Fibroblast of the conjunctiva (primary cell): ENCODE data around the gene DCAF11.

ENCODE experiments used
- DNase-seq: peaks from one replicate; pipeline ENCODE4 v3.0.0-alpha.2; 2010; ENCODE audit warnings: low read depth

The DCAF11 gene

DNA sequence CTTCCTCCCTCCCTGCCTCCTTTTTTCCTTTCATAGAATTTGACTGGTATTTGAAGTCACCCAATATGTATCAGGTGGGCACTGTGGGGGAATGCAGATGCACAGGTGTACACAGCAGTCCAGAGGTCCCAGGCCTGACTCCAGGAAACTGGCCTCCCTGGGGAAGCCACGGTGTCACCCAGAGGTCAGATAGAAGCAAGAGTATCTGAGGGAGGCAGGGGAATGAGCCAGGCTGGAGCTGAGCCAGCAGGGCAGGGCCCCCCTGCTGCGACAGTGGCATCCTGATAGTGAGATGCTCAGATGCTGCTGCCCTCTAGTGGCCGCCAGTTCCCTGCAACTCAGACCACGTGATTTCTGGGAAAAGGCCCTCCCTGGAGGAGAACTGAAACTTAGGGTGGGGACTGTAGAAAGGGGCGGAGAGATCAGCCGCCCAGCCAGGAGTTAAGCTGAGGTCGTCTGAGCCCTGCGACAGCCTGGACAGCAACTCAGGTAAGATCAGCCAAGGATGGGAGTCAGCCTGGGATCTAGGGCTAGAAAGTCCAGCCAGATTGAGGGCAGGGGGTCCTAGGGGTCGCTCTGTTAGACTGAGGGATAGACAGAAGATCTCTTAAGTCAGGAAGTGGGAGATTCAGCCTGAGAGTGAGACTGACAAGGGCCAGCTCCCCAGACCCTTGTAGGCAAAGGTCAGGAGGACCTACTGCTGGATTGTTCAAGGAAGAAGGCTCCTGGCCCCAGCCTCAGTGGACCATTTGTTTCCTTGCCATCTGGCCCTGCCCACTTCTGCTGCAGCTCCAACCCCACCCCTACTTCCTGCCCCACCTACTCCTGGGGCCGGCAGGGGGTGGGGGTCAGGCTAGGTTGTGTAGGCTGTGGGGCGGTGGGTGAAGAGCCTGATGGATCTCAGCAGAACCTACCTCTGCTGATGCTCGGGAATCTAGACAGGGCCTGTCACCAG lies 46.5 kb downstream of the DCAF11 start, which contains the start of gene IRF9:
Gene IRF9 (plus strand): TSS at position 416 of the 955 bp plus-strand sequence. CDS start 880 bp downstream, outside the sequence.
- DNase-seq: peak; percentile 92

DNA sequence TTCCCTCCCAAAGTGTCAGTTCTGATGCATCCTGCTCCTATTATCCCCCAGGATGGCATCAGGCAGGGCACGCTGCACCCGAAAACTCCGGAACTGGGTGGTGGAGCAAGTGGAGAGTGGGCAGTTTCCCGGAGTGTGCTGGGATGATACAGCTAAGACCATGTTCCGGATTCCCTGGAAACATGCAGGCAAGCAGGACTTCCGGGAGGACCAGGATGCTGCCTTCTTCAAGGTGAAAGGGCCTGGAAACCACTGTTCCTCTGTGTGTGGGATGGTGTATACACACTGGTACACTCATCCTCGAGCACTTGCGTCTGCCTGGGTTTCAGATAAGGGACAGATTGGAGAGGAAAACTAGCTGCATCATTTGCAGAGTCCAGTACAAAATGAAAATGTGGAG lies 47.5 kb downstream of the DCAF11 start:
- DNase-seq: no peak

DNA sequence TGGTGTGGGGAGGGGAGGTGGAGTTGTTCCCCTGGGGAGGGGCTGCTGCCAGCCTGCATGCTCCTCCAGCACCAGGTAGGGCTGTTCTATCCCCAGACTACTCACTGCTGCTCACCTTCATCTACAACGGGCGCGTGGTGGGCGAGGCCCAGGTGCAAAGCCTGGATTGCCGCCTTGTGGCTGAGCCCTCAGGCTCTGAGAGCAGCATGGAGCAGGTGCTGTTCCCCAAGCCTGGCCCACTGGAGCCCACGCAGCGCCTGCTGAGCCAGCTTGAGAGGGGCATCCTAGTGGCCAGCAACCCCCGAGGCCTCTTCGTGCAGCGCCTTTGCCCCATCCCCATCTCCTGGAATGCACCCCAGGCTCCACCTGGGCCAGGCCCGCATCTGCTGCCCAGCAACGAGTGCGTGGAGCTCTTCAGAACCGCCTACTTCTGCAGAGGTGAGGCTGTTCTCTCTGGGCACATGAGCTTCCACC lies 50.0 kb downstream of the DCAF11 start:
- DNase-seq: no peak

- no peak for DNase-seq
These were observed 51.2 kb downstream of the DCAF11 start for GRCh38 chr14:24165785-24166184.

GRCh38 chr14:24167469-24168114 lies 53.0 kb downstream of the DCAF11 start:
- DNase-seq: no peak

- DNase-seq: peak; percentile 72
These were observed 57.1 kb downstream of the DCAF11 start, which contains the start of gene REC8 for GRCh38 chr14:24171422-24172260. REC8 (plus strand) TSS chr14:24172080; CDS start chr14:24172553, 473 bp downstream.

DNA sequence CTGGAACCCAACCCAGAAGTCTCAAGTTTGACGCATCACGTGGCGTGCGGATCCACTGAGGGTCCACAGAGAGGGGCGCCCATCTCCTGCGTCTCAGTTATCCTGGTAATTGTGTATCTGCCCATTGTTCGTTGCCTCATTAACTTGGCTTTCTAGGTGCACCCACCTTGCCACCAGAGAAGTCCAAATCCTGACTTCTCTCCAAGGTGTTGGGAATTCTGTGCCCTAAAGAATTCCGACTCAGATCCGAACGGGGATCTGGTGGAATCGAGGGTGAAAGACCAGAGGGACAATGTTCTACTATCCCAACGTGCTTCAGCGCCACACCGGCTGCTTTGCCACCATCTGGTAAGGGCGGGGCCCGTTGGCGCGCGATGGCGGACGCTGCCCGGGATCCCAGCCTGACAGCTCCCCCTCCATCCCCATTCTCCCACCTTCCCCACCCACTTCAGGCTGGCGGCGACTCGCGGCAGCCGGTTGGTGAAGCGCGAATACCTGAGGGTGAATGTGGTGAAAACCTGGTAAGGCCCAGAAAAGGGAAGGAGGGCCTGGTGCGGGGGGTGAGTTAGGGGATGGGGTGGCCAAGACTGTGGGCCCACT lies 57.8 kb downstream of the DCAF11 start:
- no peak for DNase-seq

GRCh38 chr14:24172871-24173281 lies 58.3 kb downstream of the DCAF11 start:
- DNase-seq: no peak
